NCI-H82 (cell line): Measurements from ENCODE around the gene FFAR3.

ENCODE experiments used
- DNase-seq: peaks from one replicate; lab custom pipeline; 2025; lab: John Stamatoyannopoulos, UW

The FFAR3 gene

GRCh38 chr19:35330475-35330874 is 27.8 kb upstream of the FFAR3 start:
- no peak for DNase-seq

GRCh38 chr19:35331551-35332214 is 26.6 kb upstream of the FFAR3 start:
- DNase-seq, result no peak

GRCh38 chr19:35332817-35333216 is 25.4 kb upstream of the FFAR3 start:
- no peak for DNase-seq

GRCh38 chr19:35334144-35334753 is 24.0 kb upstream of the FFAR3 start:
- no peak for DNase-seq

- no peak for DNase-seq
Observed at GRCh38 chr19:35336166-35336955, 21.9 kb upstream of the FFAR3 start.

GRCh38 chr19:35337097-35337983 is 20.9 kb upstream of the FFAR3 start:
- DNase-seq, result no peak

- DNase-seq, result no peak
Observed at GRCh38 chr19:35337984-35338296, 20.3 kb upstream of the FFAR3 start.

- no peak for DNase-seq
Observed at GRCh38 chr19:35340431-35340830, 17.8 kb upstream of the FFAR3 start.

GRCh38 chr19:35341006-35341405 is 17.3 kb upstream of the FFAR3 start:
- no peak for DNase-seq

GRCh38 chr19:35341565-35342225 is 16.6 kb upstream of the FFAR3 start:
- DNase-seq, result no peak

GRCh38 chr19:35342430-35342829 is 15.8 kb upstream of the FFAR3 start:
- peak; percentile 82 for DNase-seq

GRCh38 chr19:35344511-35345031 is 13.7 kb upstream of the FFAR3 start:
- DNase-seq, result no peak

GRCh38 chr19:35345671-35346111 is 12.6 kb upstream of the FFAR3 start:
- DNase-seq, result no peak

- no peak for DNase-seq
Observed at GRCh38 chr19:35346193-35347052, 11.8 kb upstream of the FFAR3 start.

- DNase-seq, result no peak
Observed at GRCh38 chr19:35347171-35347929, 10.9 kb upstream of the FFAR3 start, which contains the start of gene FFAR1. Gene FFAR1, plus strand, starts transcription at chr19:35347902. Its CDS starts 3,650 bp downstream, at chr19:35351552.

- no peak for DNase-seq
Observed at GRCh38 chr19:35347930-35348298, 10.3 kb upstream of the FFAR3 start.

GRCh38 chr19:35348911-35349611 is 9.2 kb upstream of the FFAR3 start:
- DNase-seq, result no peak

- no peak for DNase-seq
Observed at GRCh38 chr19:35349614-35350521, 8.4 kb upstream of the FFAR3 start.
